Neutrophil (primary cell): ENCODE data around the gene RPL12.

ENCODE experiments used
- H3K27ac ChIP-seq: fragments of 200-600 bp; sonication (generic); 2 replicates; pipeline ENCODE4 v1.5.1; 2016; ENCODE audit warnings: mild to moderate bottlenecking, moderate library complexity
- H3K27me3 ChIP-seq: fragments of 200-600 bp; sonication (generic); 2 replicates; pipeline ENCODE4 v1.6.0; 2016; ENCODE audit warnings: mild to moderate bottlenecking
- H3K36me3 ChIP-seq: fragments of 200-600 bp; sonication (generic); 2 replicates; pipeline ENCODE4 v1.5.1; 2017
- H3K4me1 ChIP-seq, 2 experiments: fragments of 200-600 bp in 1 of 2; sonication (generic) in 1 of 2; 1 replicate in 1 of 2; 2 replicates in 1 of 2; pipeline versions ENCODE4 v1.5.1 to v1.6.1; 2013 to 2016; ENCODE audit warnings: low read depth in 1 of 2, low read length in 1 of 2, mild to moderate bottlenecking in 1 of 2, moderate library complexity in 1 of 2; ENCODE audit not compliant: control insufficient read depth in 1 of 2, insufficient read depth in 1 of 2
- H3K4me3 ChIP-seq, 2 experiments: fragments of 200-600 bp in 1 of 2; sonication (generic) in 1 of 2; 1 replicate in 1 of 2; 2 replicates in 1 of 2; pipeline ENCODE4 v1.5.1; 2013 to 2016; ENCODE audit warnings: low read depth in 1 of 2, low read length in 1 of 2, mild to moderate bottlenecking in 1 of 2, moderate library complexity in 1 of 2
- H3K9me3 ChIP-seq: fragments of 200-600 bp; sonication (generic); 2 replicates; pipeline ENCODE4 v1.5.1; 2016
- CTCF ChIP-seq: fragments of 200-600 bp; sonication (generic); IDR thresholded peaks from 2 replicates; pipeline ENCODE4 v1.5.1; 2016; ENCODE audit warnings: antibody characterized with exemption

The RPL12 gene

GRCh38 chr9:127457191-127457878 is 6.1 kb upstream of the RPL12 start:
- Histone ChIP-seq H3K4me3 (no peak overlapping the region), H3K27me3 (no peaks in the 10 kb centered on the region), H3K4me1 (peaks cover 37 to 43% of the 10 kb centered on the region in 2 experiments), H3K36me3 (peaks cover 45% of the 10 kb centered on the region), H3K27ac (peak overlapping the region; percentile 88), H3K9me3 (no peaks in the 10 kb centered on the region)
- no peak for TF ChIP-seq CTCF

- Histone ChIP-seq H3K27me3 (no peaks in the 10 kb centered on the region), H3K4me1 (peaks cover 49 to 55% of the 10 kb centered on the region in 2 experiments), H3K4me3 (peak overlapping the region; percentile 38 to 53), H3K36me3 (peaks cover 28% of the 10 kb centered on the region), H3K9me3 (no peaks in the 10 kb centered on the region), H3K27ac (peak overlapping the region; percentile 88)
- peak; percentile 21 for TF ChIP-seq CTCF
Observed at GRCh38 chr9:127455324-127455992, 4.3 kb upstream of the RPL12 start.

GRCh38 chr9:127452691-127453090 is 1.5 kb upstream of the RPL12 start:
- H3K9me3 ChIP-seq: no peaks in the 10 kb centered on the region
- H3K4me3 ChIP-seq: peak overlapping the region; percentile 91 to 98
- H3K4me1 ChIP-seq: peaks cover 63 to 68% of the 10 kb centered on the region in 2 experiments
- H3K36me3 ChIP-seq: peaks cover 28% of the 10 kb centered on the region
- no peaks in the 10 kb centered on the region for H3K27me3 ChIP-seq
- peak overlapping the region; percentile 87 for H3K27ac ChIP-seq
- no peak for TF ChIP-seq CTCF

- no peaks in the 10 kb centered on the region for H3K9me3 ChIP-seq
- peak overlapping the region; percentile 87 for H3K27ac ChIP-seq
- no peaks in the 10 kb centered on the region for H3K27me3 ChIP-seq
- peaks cover 63 to 68% of the 10 kb centered on the region in 2 experiments for H3K4me1 ChIP-seq
- TF ChIP-seq CTCF: peak; percentile 13
- peak overlapping the region; percentile 91 to 98 for H3K4me3 ChIP-seq
- H3K36me3 ChIP-seq: peaks cover 28% of the 10 kb centered on the region
Observed at GRCh38 chr9:127451858-127452656, 851 bp upstream of the RPL12 start.

- Histone ChIP-seq H3K9me3 (no peaks in the 10 kb centered on the region), H3K27ac (peak overlapping the region; percentile 87), H3K4me3 (peak overlapping the region; percentile 91 to 98), H3K36me3 (peaks cover 32% of the 10 kb centered on the region), H3K4me1 (peaks cover 59 to 64% of the 10 kb centered on the region in 2 experiments), H3K27me3 (no peaks in the 10 kb centered on the region)
- TF ChIP-seq CTCF: no peak
Observed at GRCh38 chr9:127451608-127451857, 327 bp upstream of the RPL12 start.
